IMR-90 (cell line): Measurements from ENCODE around the gene BCHE. TPM values are rescaled to one million over a fixed set of nuclear protein-coding genes. Genes with fewer than 3 reads are reported as not detected.

Source experiments
- ATAC-seq: fragments of 200-7000 bp; cut with Tn5 transposase; 2 replicates; pipeline ENCODE4 v1.9.1; 2020; ENCODE audit warnings: low read depth, mild to moderate bottlenecking, moderate library complexity
- BruUV-seq: library from RNA; stranded (reverse); fragments of 400-500 nt; replicated peaks from 2 replicates; lab custom pipeline; 2021; lab: Mats Ljungman, UMichigan
- CTCF ChIA-PET: fragments of 300-600 bp; formaldehyde crosslinking; extraction: SDS; loops from one replicate; lab custom pipeline; 2021; ENCODE audit warnings: antibody characterized with exemption; lab: Yijun Ruan, JAX
- POLR2A ChIA-PET: fragments of 300-600 bp; sonication (Branson Sonifier 250); formaldehyde crosslinking; loops from one replicate; lab custom pipeline; 2022; ENCODE audit warnings: antibody characterized with exemption; ENCODE audit not compliant: unreplicated experiment; lab: Charles Lee
- DNase-seq: peaks from one replicate; pipeline ENCODE4 v3.0.0; 2013
- H2AFZ ChIP-seq: replicated peaks from 2 replicates; pipeline ENCODE3; 2013; ENCODE audit warnings: low read length, mild to moderate bottlenecking; ENCODE audit not compliant: poor library complexity
- H2AK5ac ChIP-seq: 2 replicates; pipeline ENCODE4 v1.6.1; 2013; ENCODE audit warnings: low read depth, low read length, inconsistent platforms
- H2AK9ac ChIP-seq: replicated peaks from 2 replicates; pipeline ENCODE3; 2013; ENCODE audit warnings: mild to moderate bottlenecking, low read depth, low read length, moderate library complexity; ENCODE audit not compliant: poor library complexity
- H2BK120ac ChIP-seq: 2 replicates; pipeline ENCODE4 v1.6.1; 2013; ENCODE audit warnings: low read depth, low read length, inconsistent platforms
- H2BK15ac ChIP-seq: 3 replicates; pipeline ENCODE4 v1.6.1; 2013; ENCODE audit warnings: low read depth, low read length, inconsistent platforms
- H2BK20ac ChIP-seq: 2 replicates; pipeline ENCODE4 v1.6.1; 2013; ENCODE audit warnings: low read depth, mild to moderate bottlenecking, inconsistent platforms, low read length, moderate library complexity
- H2BK5ac ChIP-seq: 2 replicates; pipeline ENCODE4 v1.6.1; 2013; ENCODE audit warnings: mild to moderate bottlenecking, low read depth, low read length, inconsistent platforms; ENCODE audit not compliant: poor library complexity, severe bottlenecking
- H3K14ac ChIP-seq: replicated peaks from 2 replicates; pipeline ENCODE4 v1.6.1; 2013; ENCODE audit warnings: low read depth, low read length, inconsistent platforms
- H3K18ac ChIP-seq: 2 replicates; pipeline ENCODE4 v1.6.1; 2013; ENCODE audit warnings: low read depth, low read length, control low read depth
- H3K23ac ChIP-seq: 2 replicates; pipeline ENCODE4 v1.6.1; 2013; ENCODE audit warnings: low read depth, low read length, inconsistent platforms
- H3K27ac ChIP-seq: 2 replicates; pipeline ENCODE4 v1.5.1; 2013; ENCODE audit warnings: mild to moderate bottlenecking, control low read depth, low read length; ENCODE audit not compliant: insufficient read depth
- H3K27me3 ChIP-seq: 2 replicates; pipeline ENCODE4 v1.6.1; 2013; ENCODE audit warnings: low read length; ENCODE audit not compliant: control insufficient read depth, insufficient read depth
- H3K36me3 ChIP-seq: 2 replicates; pipeline ENCODE4 v1.6.1; 2013; ENCODE audit warnings: low read length, mixed read lengths; ENCODE audit not compliant: control insufficient read depth, insufficient read depth
- H3K4ac ChIP-seq: 2 replicates; pipeline ENCODE4 v1.6.1; 2013; ENCODE audit warnings: low read depth, low read length, inconsistent platforms
- H3K4me1 ChIP-seq: 2 replicates; pipeline ENCODE4 v1.6.1; 2013; ENCODE audit warnings: low read length, mixed read lengths; ENCODE audit not compliant: control insufficient read depth, insufficient read depth
- H3K4me2 ChIP-seq: 2 replicates; pipeline ENCODE4 v1.6.1; 2013; ENCODE audit warnings: low read depth, mild to moderate bottlenecking, control low read depth, low read length, moderate library complexity
- H3K4me3 ChIP-seq: 2 replicates; pipeline ENCODE4 v1.5.1; 2013; ENCODE audit warnings: low read depth, mild to moderate bottlenecking, control low read depth, low read length, moderate library complexity; ENCODE audit not compliant: insufficient read depth
- H3K56ac ChIP-seq: 2 replicates; pipeline ENCODE4 v1.6.1; 2013; ENCODE audit warnings: low read length, inconsistent platforms; ENCODE audit not compliant: insufficient read depth; ENCODE audit errors: extremely low read depth
- H3K79me1 ChIP-seq, 2 experiments: 2 replicates each; pipeline ENCODE4 v1.6.1; 2013; ENCODE audit warnings: low read length in 2 of 2, inconsistent platforms in 1 of 2, low read depth in 1 of 2
- H3K9ac ChIP-seq: 2 replicates; pipeline ENCODE4 v1.6.1; 2013; ENCODE audit warnings: low read depth, low read length, control low read depth
- H3K9me1 ChIP-seq: 2 replicates; pipeline ENCODE4 v1.6.1; 2013; ENCODE audit warnings: low read length, inconsistent platforms; ENCODE audit not compliant: insufficient read depth
- H3K9me3 ChIP-seq: 2 replicates; pipeline ENCODE4 v1.6.1; 2013; ENCODE audit warnings: low read length; ENCODE audit not compliant: control insufficient read depth, insufficient read depth
- H4K20me1 ChIP-seq: 2 replicates; pipeline ENCODE4 v1.6.1; 2013; ENCODE audit warnings: low read length, inconsistent platforms; ENCODE audit not compliant: insufficient read depth
- H4K5ac ChIP-seq: 2 replicates; pipeline ENCODE4 v1.6.1; 2013; ENCODE audit warnings: mild to moderate bottlenecking, low read depth, low read length, control low read depth
- H4K8ac ChIP-seq, 2 experiments: 2 replicates each; pipeline ENCODE4 v1.6.1; 2013; ENCODE audit warnings: low read depth in 2 of 2, low read length in 2 of 2, control low read depth in 1 of 2, inconsistent platforms in 1 of 2
- H4K91ac ChIP-seq: 2 replicates; pipeline ENCODE4 v1.6.1; 2013; ENCODE audit warnings: low read depth, low read length, inconsistent platforms; ENCODE audit not compliant: insufficient read depth
- BHLHE40 ChIP-seq: fragments of 150-350 bp; IDR thresholded peaks from 2 replicates; pipeline ENCODE4 v1.6.1; 2016; ENCODE audit warnings: mild to moderate bottlenecking, low read depth, low read length
- CEBPB ChIP-seq: IDR thresholded peaks from 2 replicates; pipeline ENCODE4 v1.6.1; 2012; ENCODE audit warnings: low read depth, low read length, improper control_type of control experiment
- CHD1 ChIP-seq: IDR thresholded peaks from 2 replicates; pipeline ENCODE4 v1.6.1; 2012; ENCODE audit warnings: low read depth, low read length, improper control_type of control experiment
- CTCF ChIP-seq: conservative IDR thresholded peaks from 2 replicates; pipeline ENCODE4 v1.5.1; 2012; ENCODE audit warnings: mild to moderate bottlenecking, low read depth, low read length, improper control_type of control experiment
- ELK1 ChIP-seq: fragments of 150-350 bp; IDR thresholded peaks from 2 replicates; pipeline ENCODE4 v1.6.1; 2016; ENCODE audit warnings: low read depth, mild to moderate bottlenecking, low read length, moderate library complexity, borderline replicate concordance
- FOS ChIP-seq: fragments of 150-350 bp; IDR thresholded peaks from 2 replicates; pipeline ENCODE4 v1.6.1; 2016; ENCODE audit warnings: low read depth, low read length
- MAFK ChIP-seq: IDR thresholded peaks from 2 replicates; pipeline ENCODE4 v1.6.1; 2012; ENCODE audit warnings: low read depth, low read length, improper control_type of control experiment
- MAZ ChIP-seq: IDR thresholded peaks from 2 replicates; pipeline ENCODE4 v1.6.1; 2012; ENCODE audit warnings: low read depth, mild to moderate bottlenecking, low read length, improper control_type of control experiment, moderate library complexity, borderline replicate concordance
- MXI1 ChIP-seq: IDR thresholded peaks from 2 replicates; pipeline ENCODE4 v1.6.1; 2012; ENCODE audit warnings: low read depth, mild to moderate bottlenecking, low read length, moderate library complexity, borderline replicate concordance
- NFE2L2 ChIP-seq: fragments of 150-350 bp; IDR thresholded peaks from 2 replicates; pipeline ENCODE4 v1.6.1; 2016; ENCODE audit warnings: low read depth, mild to moderate bottlenecking, low read length
- POLR2A ChIP-seq: IDR thresholded peaks from 2 replicates; pipeline ENCODE4 v1.6.1; 2012; ENCODE audit warnings: mild to moderate bottlenecking, low read depth, low read length
- RAD21 ChIP-seq: IDR thresholded peaks from 2 replicates; pipeline ENCODE4 v1.6.1; 2012; ENCODE audit warnings: low read length, improper control_type of control experiment
- RCOR1 ChIP-seq: IDR thresholded peaks from 2 replicates; pipeline ENCODE4 v1.6.1; 2012; ENCODE audit warnings: mild to moderate bottlenecking, low read length, improper control_type of control experiment; ENCODE audit not compliant: insufficient replicate concordance
- RFX5 ChIP-seq: IDR thresholded peaks from 2 replicates; pipeline ENCODE4 v1.8.0; 2012; ENCODE audit warnings: low read depth, mild to moderate bottlenecking, low read length, moderate library complexity
- SMC3 ChIP-seq: fragments of 150-350 bp; IDR thresholded peaks from 2 replicates; pipeline ENCODE4 v1.6.1; 2016; ENCODE audit warnings: low read depth, mild to moderate bottlenecking, antibody characterized with exemption, low read length, moderate library complexity
- USF2 ChIP-seq: fragments of 150-350 bp; IDR thresholded peaks from 2 replicates; pipeline ENCODE4 v1.6.1; 2017; ENCODE audit warnings: mild to moderate bottlenecking, antibody characterized with exemption, low read length, low read depth
- WGBS, 2 experiments: methylation state at CpG; one replicate each; pipeline versions ENCODE4 v1.1.5 to v1.1.7; 2013; ENCODE audit warnings: missing lambda C conversion rate in 2 of 2; ENCODE audit not compliant: insufficient read length in 1 of 2; ENCODE audit errors: extremely low coverage in 2 of 2; 5-methylcytosine and 5-hydroxymethylcytosine counted together
- dilution Hi-C: fragments of 300-500 bp; cut with HindIII; formaldehyde crosslinking; loops from one replicate; pipeline ENCODE4 v1.14.3; 2018; ENCODE audit warnings: low sequenced_read_pairs; ENCODE audit not compliant: unreplicated experiment
- in situ Hi-C: fragments of 300-500 bp; cut with MboI; formaldehyde crosslinking; loops from 3 replicates; pipeline ENCODE4 v1.14.3; 2019; ENCODE audit warnings: low sequenced_read_pairs, inconsistent platforms, mixed read lengths
- intact Hi-C: fragments of 100-400 bp; cut with micrococcal nuclease; formaldehyde crosslinking; loops from 2 replicates; pipeline ENCODE4 v1.10.0; 2022
- polyA plus RNA-seq, 3 experiments: library from polyadenylated mRNA; depleted of rRNA; stranded (reverse); fragments of >200 nt; gene quantifications; 2 replicates each; pipeline ENCODE4 v1.2.3, GENCODE V29; 2012; ENCODE audit warnings: low replicate concordance in 1 of 3
- total RNA-seq: library from RNA; depleted of rRNA; stranded (reverse); fragments of >200 nt; gene quantifications from 2 replicates; pipeline ENCODE4 v1.2.3, GENCODE V29; 2012

BCHE gene
- total and polyA plus RNA-seq, 2 of the 4 experiments (the other 2 are of a cell fraction): 1.5 to 1.6 TPM

GRCh38 chr3:165827233-165827632, 10.0 kb downstream of the BCHE start:
- no peaks in the 10 kb centered on the region for H3K27me3 ChIP-seq
- CTCF ChIA-PET: no interaction called here
- H3K27ac ChIP-seq: no peak overlapping the region
- H2BK120ac ChIP-seq: no peak overlapping the region
- no peak overlapping the region for H4K5ac ChIP-seq
- no peak overlapping the region for H4K8ac ChIP-seq
- no peaks in the 10 kb centered on the region for H4K20me1 ChIP-seq
- intact Hi-C loops (no loop called here), in situ Hi-C loops (no loop called here), dilution Hi-C loops (no loop called here)
- H2BK5ac ChIP-seq: no peak overlapping the region
- no CpG with 5 or more reads among the region's 1 CpG for WGBS, 2 experiments
- no peak overlapping the region for H3K18ac ChIP-seq
- no peak overlapping the region for H2AFZ ChIP-seq
- no peak for ATAC-seq
- no peaks in the 10 kb centered on the region for H3K9me3 ChIP-seq
- TF ChIP-seq RFX5 (no peak), MAZ (no peak), MXI1 (no peak), POLR2A (no peak), FOS (no peak), RCOR1 (no peak), BHLHE40 (no peak), SMC3 (no peak), MAFK (no peak), USF2 (no peak), ELK1 (no peak), CEBPB (no peak), RAD21 (no peak), CHD1 (no peak), NFE2L2 (no peak), CTCF (no peak)
- no peaks in the 10 kb centered on the region for H3K4me1 ChIP-seq
- no peak for DNase-seq
- no TSS peak for BruUV-seq
- H3K9me1 ChIP-seq: no peaks in the 10 kb centered on the region
- POLR2A ChIA-PET: no interaction called here
- H3K79me1 ChIP-seq: no peaks in the 10 kb centered on the region
- no peak overlapping the region for H3K4ac ChIP-seq
- no peak overlapping the region for H3K9ac ChIP-seq
- H3K56ac ChIP-seq: no peak overlapping the region
- no peak overlapping the region for H3K23ac ChIP-seq
- H2AK9ac ChIP-seq: no peak overlapping the region
- H3K36me3 ChIP-seq: no peaks in the 10 kb centered on the region
- no peak overlapping the region for H2BK15ac ChIP-seq
- no peak overlapping the region for H4K91ac ChIP-seq
- no peak overlapping the region for H3K4me2 ChIP-seq
- no peak overlapping the region for H2BK20ac ChIP-seq
- no peak overlapping the region for H3K4me3 ChIP-seq
- H2AK5ac ChIP-seq: no peak overlapping the region
- no peak overlapping the region for H3K14ac ChIP-seq
